HG03558 (cell line): ENCODE measurements around the gene ALG14.

ENCODE experiments used
- ATAC-seq: cut with Tn5 transposase; IDR thresholded peaks from one replicate; pipeline ENCODE4 v1.9.1; 2021; ENCODE audit warnings: moderate number of reproducible peaks; ENCODE audit not compliant: unreplicated experiment; ENCODE audit errors: extremely low read depth

Gene ALG14

DNA sequence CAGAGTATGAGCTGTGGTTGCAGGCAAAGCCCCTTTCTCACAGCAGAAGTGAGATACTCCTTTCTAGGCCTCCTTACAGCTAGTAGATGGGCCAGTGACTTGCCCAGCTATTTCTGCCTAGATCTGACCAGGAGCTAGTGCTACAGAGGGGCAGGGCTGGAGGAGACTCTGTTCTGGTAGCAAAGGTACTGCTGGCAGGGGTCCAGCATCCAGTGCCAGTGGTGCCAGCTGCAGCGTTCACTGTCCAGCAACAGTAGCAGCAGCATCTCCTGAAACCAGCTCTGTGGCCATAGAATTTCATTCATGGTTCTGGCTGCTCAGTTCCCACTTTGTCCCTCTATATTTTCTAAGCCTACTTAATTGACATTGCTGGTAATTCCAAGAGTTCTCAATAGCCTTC, 83.4 kb downstream of the ALG14 start:
- no peak for ATAC-seq

DNA sequence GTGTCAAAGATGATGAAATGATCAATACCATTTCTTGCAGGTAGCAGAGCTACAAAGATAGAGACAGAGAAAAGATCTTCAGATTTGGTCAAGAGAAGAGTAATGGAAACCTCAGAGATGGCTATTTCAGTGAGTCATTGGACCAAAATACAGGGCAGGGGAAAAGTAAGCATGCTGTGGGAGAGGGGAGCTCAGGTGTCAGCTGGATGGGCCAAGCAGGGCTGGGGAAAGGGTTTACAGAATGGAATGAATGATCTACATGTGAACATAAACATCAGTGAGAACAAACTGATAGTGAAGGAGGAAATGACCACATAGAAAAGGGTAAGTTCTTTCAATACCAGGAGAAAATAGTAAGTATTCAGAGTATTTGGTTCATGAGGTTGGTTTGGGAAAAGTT, 84.4 kb downstream of the ALG14 start:
- ATAC-seq, result no peak

DNA sequence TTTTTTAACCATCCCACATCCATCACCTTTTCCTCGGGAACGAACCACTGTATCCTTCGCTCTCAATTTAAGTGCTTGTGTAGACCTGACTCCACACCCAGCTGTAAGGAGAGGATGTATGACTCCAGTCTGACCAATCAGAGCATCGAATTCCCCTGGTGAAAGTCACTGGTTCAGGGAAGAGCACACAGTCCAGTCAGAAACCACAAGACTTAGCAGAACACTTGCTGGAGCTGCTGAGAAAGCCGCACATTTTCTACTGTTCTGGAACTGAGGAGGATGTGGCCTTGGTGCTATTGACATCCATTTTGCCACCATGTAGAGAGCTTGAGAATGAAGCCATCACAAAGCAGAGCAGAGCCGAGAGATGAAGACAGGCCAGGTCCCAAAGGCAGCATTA, 86.0 kb downstream of the ALG14 start:
- ATAC-seq, result no peak

DNA sequence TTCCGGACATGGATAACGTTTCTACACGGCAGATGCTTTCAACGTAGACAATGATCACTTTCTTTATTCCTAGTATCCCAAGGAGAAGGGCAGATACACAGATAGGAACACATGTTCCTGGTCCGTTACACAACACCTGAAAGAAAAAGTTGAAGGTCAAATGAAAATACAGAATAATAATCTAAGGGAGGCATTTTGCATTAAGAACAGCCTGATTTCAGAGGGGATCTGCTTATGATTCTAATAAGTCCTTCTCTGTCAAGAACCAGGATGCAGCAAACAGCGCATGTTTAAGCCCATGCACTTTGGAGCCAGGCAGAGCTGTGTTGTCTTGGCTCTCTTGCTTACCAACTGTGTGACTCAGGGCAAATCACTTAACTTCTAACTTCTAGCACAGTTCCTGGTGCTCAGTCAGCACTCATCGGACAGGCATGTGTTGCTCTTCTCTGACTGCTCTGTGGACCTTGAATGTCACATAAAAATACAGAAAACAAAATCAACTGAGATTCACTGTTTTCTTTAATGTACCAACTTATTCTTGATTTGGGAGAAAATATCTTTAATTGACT, 89.5 kb downstream of the ALG14 start:
- ATAC-seq, result no peak

DNA sequence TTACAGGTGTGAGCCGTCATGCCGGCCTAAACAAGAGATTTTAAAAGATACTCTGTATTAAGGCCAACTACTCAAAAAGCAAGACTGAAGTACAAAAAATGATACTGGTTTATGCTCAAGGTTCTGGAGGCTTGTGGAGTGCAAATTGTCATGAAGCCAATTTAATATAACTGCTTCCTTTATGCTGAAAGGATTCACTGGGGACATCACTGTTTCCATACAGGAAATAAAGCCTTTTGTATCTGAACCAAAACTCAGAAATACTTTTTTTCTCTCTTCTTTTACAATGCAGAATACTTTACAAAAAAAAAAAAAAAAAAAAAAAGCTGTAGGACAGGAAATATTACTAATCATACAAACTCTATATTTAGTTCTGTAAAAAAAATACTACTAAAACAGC, 90.4 kb downstream of the ALG14 start:
- ATAC-seq, result no peak

DNA sequence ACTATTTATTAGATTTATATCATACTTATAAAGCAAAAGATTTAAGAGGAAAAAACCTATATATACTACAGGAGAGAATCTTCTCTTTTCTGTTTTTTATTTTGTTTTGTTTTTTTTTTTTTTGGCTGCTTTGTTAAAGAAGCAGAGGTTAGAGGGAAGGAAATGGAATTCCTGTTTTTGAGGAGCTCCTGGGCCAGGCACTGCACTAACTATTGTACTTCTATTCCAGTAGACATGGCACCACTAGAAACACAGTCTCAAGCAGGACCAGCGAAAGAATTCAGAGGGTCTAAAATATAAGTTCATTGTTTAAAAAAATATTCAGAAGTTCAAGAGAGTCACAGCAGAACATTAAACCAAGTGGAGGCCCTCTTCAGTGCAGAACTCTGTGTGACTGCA, 91.2 kb downstream of the ALG14 start:
- no peak for ATAC-seq

DNA sequence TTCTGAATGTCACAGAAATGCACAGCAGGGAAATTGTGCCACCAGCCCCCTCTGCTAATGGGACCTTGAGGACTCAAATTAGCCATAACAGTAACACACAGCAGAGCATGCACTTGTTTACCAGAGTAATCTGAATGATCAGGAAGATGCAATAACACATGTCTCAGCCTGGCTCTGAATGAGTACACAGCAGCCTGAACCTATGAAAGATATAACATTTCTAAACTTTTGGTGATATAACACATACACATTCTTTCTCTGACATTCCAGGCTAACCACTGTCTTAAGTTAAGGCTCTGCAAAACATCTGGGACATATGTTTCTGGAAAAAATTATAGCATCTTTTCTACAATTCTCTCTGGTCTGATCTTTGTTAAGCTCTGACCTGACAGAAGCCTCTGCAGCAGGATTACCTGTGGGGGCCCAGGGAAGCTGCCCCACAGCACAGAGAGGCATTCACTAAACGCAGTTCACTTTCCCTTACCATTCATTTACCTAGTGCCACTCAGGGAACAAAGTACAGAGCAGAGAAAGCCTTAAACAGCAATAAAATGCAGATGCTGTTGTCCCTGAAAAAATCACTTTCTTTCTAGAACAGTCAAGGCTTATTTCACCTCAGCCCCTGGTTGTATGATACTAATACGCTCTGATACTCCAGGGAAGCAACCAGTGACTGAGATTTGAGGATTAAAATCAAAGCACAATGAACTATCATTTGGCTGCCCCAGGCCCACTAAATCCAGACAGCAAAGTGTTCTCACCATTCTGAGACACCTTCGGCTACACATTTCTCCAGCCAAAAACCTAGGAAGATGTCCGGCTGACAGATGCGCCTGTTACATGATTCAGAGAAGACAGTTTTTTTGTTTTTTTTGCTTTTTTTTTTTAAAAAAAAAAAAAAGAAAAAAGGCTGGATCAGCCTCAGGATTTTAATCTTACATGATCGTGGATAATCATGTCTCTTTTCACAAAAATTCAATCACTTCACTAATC, 91.9 kb downstream of the ALG14 start:
- no peak for ATAC-seq

DNA sequence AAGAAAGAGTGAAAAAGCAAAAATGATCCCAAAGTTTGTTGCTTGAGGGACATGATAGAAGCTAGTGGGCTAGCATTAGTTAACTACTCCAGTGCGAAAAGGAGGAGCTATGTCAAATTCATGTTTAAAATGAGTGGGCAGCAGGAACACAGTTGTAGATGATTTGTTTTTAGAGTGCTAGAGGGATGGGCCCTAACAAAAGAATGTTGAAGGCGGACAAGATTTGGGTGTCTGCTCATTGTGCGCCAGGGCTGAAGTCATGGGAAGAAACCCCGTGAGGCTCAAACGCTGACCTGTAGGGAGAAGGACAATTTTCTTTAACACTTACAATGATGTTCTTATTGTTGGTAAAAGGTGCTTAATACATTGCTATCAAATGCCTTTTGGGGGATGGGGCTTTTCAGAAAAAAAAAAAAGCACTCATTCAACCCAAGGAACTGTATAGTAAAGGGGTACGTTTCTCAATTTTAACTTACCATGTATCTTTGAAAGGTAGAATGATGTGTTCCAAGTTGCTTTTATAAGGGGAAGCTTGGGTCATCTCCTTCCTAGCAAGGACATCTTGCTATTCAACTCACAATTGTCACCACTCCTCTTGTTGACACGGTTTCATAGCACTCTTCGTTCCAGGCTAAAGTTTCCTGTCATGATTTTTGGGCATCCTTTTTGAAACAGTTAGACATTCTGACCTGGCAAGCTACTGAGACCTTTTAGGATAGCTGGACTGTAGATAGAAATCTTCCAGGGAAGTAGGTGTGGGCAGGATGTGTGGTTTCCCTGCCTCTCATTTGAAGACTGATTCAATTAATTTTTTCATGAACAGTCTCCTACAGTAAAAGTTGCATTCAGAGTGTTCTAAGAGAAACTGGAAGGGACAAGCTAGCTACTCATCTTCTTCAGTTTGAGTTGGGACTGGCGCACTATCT, 92.8 kb downstream of the ALG14 start:
- no peak for ATAC-seq

DNA sequence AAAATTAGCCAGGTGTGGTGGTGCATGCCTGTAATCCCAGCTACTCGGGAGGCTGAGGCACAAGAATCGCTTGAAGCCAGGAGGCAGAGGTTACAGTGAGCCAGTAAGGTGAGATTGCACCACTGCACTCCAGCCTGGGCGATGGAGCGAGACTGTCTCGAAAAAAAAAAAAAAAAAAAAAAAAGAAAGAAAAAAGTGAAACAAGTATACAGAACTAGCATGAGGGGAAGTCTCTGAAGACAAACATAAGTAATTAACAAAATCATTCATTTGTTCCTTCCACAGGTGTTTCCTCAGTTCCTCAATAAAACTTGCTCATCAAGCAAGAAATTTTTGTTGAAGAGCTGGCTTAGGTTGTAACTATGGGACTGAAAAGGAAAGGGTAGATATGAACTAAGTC, 93.6 kb downstream of the ALG14 start:
- no peak for ATAC-seq

DNA sequence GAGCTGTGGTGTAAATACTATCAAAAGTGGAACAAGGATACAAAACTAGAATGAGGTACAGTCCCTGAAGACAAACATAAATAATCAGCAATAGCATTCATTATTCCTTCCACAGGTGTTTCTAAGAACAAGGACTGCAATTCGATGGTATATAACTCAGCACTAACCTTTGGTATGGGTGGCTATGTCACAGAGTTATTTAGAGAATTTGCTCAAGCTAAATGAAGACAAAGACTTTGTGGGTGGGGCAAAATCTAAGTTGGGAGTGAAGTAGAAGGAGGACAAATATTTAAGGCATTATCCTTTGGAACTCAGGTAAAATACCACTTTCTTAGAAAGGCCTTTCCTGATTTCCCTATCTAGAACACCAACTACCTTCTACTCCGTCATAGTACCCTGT, 94.3 kb downstream of the ALG14 start:
- no peak for ATAC-seq

DNA sequence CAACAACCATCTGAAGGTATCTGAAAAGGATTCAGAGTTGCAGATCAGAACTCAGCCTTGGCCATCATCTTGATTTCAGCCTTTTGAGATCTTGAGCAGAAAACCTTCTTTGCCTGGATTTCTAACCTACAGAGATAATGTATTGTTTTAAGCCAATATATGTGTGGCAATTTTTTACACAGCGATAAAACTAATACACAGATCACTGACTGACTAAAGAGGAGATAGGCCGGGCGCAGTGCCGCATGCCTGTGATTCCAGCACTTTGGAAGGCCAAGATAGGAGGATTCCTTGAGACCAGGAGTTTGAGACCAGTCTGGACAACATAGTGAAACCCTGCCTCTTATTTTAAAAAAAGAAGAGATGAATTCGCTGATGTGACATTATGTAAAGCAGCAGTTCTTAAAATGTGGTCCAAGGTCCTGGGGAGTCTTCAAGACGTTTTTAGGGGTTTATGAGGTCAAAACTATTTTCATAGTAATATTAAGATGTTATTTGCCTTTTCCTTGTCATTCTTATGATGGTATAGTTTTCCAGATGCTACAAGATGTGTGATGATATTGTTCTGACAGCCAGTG, 95.7 kb downstream of the ALG14 start:
- ATAC-seq, result no peak

DNA sequence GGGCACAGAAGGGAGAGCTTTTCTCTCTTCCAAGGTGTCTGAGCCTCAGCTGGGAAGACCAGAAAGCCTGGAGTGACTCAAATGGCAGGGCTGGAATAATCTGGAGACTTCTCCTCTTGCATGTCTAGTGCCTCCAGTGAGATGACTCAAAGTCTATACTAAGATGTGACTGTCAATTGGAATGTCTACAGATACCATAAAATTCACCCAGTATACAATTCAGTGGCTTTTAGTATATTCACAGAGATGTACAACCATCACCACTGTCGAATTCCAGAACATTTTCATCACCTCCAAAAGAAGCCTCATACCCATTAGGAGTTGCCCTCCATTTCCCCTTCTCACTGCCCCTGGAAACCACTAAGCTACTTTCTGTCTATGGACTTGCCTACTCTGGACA, 97.9 kb downstream of the ALG14 start:
- ATAC-seq, result no peak

DNA sequence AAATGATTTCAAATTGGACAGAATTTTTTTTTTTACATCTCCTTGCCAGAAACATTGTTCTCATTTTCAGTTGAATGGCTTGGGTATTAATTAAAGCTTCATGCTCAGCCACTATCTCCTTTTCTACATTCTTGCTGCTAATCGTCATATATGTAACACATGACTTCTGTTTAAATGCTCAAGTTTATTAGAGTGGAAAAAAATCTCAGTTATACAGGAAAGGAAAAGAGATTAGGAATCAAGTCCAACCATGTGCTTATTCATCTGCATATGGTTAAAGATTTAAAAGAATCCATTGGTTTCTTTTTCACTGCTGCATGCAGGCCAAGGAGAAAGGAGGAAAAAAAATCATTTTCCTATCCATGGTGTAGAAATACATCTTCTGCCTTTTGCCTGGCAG, 98.5 kb downstream of the ALG14 start:
- ATAC-seq, result no peak

DNA sequence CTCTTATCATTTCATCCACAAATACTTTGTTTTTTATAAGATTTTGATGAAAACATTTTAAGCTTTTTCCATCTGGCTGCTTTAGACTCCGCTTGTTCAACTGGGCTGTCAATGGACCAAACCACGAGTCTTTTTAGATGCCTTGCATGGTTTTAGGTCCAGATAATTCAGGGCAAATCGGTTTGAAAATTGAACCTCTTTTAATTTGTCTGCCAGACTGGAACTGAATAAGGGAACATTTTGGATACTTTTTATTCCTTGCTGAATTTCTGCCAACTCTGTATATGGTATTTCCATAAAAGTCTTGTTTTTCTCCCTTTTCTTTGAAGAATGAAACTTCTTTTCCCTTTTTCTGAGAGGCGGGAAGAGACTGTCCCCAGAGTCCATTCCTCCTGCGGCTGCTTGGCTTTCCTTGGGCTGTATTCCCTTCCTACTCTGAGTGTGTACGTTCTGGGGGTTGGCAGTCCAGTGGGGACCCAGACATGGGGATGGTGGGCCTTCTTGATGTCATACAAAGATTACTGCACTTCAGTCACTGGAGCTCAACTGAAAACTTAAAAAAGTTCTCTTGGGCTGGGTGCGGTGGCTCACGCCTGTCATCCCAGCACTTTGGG, 99.3 kb downstream of the ALG14 start:
- no peak for ATAC-seq

DNA sequence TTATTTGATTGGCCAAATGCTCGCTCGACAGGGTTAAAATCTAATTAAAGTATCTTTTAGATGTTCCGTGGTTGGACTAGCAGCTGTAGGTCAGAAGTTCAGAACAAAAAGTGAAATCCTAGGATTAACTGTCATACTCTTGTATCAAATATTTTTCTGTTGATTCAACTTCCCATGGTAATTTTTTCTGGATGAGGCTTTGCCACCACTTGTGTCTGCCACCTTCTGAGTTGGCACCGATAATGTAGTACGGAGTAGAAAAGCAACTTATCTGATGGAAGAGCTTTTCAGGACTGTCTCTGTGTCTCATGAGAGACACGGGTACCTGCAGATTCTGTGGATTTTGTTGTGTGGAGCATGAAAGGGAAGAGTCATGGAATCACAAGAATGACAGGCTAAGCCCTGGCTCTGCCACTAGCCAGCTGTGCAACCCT, 101.2 kb downstream of the ALG14 start:
- no peak for ATAC-seq

DNA sequence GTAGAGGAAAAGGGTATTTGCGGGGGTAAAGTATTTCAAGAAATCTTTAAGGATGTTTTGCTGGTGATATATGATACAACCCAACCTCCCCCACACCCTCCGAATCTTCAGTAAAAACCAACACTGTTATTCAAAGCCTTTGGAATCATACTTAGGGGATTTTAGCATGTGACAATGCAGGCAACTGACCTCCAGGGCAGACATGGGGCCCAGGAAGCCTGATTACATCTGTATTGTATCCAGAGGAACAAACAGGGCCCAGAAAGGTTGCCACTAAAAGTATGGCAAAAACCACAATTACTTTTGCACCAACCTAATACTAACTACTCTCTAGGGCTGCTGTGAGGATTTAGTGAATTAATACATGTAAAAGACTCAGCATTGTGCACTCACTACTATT, 102.0 kb downstream of the ALG14 start:
- no peak for ATAC-seq

DNA sequence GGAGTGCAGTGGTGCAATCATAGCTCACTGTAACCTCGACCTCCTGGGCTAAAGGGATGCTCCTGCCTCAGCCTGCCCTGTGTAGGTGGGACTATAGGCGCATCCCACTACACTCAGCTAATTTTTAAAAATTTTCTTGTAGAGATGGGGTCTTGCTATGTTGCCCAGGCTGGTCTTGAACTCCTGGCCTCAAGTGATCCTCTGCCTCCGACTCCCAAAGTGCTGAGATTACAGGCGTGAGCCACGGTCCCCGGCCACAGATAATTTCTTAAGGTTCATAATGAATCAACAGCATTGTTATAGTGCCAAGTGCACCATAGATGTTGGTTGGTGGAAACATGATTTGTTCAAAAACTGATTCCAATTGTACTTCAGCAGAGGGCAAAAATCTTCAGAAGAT, 103.6 kb downstream of the ALG14 start:
- no peak for ATAC-seq

DNA sequence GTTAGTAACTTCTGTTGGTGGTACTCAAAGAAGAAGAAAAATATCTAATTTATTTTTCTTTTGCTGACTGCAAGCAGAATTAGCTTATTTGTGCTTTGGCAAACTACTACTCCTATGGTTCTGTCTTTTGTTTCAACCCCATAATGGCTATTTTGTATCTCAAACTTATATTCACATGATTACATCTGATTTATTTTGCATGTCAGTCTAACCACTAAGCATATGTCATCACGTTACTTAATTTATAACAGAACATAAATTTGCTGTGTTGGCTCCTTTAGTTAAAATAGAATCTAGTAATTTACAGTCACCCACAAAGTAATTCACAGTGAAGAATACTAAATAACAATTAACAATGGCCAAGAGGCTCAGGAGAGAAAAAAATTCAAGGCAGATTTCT, 106.7 kb downstream of the ALG14 start:
- no peak for ATAC-seq

DNA sequence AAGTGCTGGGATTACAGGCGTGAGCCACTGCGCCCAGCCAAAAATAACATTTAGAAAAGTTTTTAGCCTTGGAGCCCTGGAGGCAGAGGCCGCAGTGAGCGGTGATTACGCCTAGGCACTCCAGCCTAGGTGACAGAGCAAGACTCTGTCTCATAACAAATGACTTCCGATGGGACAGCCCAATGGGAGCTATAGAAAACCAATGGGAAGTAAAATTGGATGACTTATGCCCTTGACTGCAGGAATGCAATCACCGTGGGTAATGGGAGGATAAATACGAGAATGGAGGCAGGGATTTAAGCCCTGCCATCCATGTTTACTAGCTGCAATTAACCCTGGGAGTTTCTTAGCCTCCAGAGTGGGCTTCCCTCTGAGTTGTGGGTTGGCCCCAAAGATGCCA, 108.9 kb downstream of the ALG14 start:
- no peak for ATAC-seq
